GM10266 (cell line): ENCODE measurements around the gene ECHS1.
A peak's percentile ranks its signal among the peaks of the same experiment; 100 is the strongest.

Source experiments
- DNase-seq: peaks from one replicate; pipeline ENCODE4 v3.0.0; 2012; ENCODE audit errors: extremely low spot score
- TF ChIP-seq, protein P1 (sequence below): IDR thresholded peaks from 2 replicates; pipeline ENCODE4 v1.5.1; 2012; ENCODE audit warnings: mild to moderate bottlenecking, low read depth; ENCODE audit not compliant: control insufficient read depth, insufficient read depth; ENCODE audit errors: missing control alignments

ECHS1 gene

DNA sequence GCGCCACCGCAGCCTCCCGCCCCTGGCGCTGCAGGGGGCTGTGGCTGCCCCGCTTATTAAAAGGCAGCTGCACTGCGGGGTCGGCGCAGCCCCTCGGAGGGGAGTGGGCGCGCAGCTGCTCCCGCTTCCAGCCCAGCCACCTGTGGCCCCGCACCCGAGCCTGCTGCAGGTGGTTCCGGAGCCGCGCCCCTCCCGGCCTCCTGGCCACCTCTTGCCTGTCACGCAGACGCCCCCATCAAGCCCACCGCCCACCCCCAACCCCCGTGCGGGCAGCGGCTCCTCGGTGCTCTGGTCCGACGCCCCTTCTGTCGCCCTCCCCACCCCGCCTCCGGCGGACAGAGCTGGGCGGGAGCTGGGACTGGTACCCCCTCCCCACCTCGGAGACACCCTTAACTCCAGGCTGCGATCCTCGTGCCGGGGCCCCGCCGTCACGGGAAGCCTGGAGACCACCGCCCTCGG, 37.0 kb downstream of the ECHS1 start:
- TF ChIP-seq, protein P1, sequence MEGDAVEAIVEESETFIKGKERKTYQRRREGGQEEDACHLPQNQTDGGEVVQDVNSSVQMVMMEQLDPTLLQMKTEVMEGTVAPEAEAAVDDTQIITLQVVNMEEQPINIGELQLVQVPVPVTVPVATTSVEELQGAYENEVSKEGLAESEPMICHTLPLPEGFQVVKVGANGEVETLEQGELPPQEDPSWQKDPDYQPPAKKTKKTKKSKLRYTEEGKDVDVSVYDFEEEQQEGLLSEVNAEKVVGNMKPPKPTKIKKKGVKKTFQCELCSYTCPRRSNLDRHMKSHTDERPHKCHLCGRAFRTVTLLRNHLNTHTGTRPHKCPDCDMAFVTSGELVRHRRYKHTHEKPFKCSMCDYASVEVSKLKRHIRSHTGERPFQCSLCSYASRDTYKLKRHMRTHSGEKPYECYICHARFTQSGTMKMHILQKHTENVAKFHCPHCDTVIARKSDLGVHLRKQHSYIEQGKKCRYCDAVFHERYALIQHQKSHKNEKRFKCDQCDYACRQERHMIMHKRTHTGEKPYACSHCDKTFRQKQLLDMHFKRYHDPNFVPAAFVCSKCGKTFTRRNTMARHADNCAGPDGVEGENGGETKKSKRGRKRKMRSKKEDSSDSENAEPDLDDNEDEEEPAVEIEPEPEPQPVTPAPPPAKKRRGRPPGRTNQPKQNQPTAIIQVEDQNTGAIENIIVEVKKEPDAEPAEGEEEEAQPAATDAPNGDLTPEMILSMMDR: no peak
- DNase-seq: no peak

DNA sequence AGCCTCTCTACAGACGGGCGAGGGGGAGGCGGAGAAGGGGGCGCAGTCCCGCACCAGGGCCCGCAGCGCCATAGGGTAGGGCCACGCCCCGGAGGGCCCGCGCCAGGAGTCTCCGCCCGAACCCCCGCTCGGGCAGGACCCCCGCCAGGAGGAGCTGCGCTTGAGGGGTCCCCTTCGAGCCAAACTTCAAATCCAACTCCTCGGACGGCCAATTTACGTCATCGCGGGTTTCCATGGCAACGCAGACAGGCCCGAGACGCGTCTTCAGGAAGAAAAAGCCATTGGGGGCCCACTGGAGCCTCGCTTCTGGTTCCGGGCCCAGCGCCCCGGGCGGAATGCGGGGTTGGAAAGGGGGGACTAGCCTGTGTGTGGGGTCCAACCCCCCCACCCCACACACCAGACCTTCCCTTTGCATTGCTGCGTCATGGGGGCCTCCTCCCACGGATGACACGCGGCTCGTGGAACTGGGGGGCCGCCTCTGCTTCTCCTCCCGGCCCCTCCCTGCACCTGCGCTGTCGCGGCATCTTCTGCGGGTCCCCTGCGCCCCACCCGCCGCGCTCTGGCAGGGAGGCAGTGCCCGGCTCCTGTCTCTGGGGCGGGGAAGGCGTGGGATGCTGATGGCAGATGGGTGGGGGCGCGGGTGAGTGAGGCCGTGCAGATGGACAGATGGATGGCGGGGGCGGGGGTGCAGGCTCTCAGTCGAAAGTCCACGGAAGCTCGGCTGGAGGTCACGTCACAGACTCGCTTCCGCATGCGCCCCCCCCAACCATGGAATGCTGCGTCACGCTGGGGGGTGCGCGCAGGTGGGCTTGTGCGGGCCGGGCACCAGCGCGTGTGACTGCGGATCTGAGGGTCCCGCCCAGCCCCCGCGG, 37.7 kb downstream of the ECHS1 start:
- DNase-seq: peak; percentile 77
- TF ChIP-seq, protein P1: no peak

DNA sequence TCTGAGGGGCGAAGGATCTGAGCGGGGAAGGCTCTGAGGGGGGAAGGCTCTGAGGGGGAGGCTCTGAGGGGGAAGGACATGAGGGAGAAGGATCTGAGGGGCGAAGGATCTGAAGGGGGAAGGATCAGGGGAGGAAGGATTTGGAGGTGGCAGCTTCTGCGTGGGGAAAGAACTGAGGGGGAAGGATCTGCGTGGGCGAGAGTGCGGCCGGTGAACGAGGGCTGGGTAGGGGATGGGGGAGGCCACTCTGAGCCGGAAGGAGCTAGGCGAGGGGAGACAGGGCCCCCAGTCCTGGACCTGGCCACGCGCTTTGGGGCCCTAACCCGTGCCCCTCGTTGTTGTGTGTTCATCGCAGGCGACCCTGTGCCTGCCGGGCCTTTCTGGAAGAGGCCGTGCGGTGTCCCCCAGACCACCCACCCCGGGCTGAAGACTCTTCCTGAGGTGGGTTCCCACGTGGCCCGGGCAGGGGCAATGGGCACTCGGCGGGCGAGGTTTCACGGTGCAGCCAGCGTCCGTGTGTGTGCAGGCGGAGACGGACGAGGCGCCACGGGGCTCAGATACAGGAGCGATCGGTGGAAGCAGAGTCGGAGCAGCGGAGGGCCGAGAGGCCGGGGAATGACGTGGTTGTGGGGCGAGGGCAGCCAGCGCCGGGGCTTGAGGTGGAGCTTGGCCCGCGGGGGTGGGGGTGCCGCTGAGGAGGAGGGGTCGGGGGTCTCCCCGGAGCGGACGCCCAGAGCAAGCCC, 38.5 kb downstream of the ECHS1 start:
- TF ChIP-seq, protein P1: no peak
- DNase-seq: no peak

DNA sequence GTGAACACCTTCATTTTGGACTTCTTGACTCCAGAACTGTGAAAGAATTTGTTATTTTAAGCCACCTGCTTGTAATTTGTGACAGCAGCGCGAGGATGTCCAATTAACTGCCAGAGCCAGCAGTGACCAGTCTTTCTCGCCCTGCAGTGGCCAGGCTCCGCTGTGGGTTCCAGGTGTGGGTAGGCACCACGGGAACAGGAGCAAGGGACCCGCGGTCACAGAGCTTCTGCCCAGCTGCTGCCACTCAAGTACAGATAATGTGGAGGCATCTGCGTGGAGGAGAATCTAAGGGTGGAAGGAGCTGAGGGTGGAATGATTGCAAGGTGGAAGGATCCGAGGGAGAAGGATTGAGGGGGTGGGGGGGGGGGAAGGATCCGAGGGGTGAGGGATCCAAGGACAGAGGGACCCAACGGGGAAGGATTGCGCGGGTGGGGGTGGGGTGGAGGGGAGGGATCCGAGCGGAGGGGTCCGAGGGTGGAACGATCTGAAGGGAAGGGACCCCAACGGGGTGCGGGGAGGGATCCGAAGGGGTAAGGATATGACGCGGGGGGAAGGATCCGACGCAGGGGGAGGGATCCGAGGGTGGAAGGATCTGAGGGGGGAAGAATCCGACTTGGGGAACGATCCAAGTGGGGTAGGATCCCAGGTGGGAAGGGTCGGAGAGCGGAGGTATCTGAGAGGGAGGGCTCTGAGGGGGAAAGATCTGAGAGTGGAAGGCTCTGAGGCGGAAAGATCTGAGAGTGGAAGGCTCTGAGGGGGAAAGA, 40.0 kb downstream of the ECHS1 start:
- TF ChIP-seq, protein P1: no peak

DNA sequence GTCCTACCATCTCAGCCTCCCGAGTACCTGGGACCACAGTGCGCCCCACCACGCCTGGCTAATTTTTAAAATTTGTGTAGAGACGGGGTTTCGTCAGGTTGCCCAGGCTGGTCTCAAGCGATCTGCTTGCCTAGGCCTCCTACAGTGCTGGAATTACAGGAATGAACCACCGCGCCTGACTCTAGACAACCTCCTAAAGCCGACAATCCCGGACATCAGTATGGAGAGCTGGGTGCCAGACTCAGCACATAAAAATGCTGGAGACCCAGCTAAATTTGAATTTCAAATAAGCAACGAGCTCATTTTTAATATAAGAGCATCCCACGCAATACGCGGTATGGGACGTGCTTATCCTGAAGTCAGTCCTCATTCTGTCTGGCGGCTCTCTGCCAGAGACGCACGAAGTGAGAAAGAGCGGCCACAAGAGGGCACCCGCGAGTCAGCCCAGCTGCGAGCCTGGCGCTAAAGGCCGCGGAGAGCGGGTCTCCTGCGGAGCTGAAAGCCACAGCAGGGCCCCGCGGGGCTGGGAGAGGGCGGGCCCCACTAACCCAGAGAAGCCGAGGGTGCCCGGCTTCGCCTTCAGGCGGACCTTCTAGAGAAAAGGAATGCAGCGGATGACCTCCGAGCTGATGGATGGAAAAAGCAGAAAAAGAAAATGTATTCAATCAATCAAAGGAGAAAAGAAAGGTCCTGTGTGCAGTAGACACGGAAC, 43.5 kb downstream of the ECHS1 start:
- TF ChIP-seq, protein P1: peak; percentile 95
- DNase-seq: peak; percentile 91

More for the DNA sequence above, 40.0 kb downstream of the ECHS1 start:
- DNase-seq: no peak
